ENCODE measurements around the gene LAMA5.

LAMA5 gene

DNA sequence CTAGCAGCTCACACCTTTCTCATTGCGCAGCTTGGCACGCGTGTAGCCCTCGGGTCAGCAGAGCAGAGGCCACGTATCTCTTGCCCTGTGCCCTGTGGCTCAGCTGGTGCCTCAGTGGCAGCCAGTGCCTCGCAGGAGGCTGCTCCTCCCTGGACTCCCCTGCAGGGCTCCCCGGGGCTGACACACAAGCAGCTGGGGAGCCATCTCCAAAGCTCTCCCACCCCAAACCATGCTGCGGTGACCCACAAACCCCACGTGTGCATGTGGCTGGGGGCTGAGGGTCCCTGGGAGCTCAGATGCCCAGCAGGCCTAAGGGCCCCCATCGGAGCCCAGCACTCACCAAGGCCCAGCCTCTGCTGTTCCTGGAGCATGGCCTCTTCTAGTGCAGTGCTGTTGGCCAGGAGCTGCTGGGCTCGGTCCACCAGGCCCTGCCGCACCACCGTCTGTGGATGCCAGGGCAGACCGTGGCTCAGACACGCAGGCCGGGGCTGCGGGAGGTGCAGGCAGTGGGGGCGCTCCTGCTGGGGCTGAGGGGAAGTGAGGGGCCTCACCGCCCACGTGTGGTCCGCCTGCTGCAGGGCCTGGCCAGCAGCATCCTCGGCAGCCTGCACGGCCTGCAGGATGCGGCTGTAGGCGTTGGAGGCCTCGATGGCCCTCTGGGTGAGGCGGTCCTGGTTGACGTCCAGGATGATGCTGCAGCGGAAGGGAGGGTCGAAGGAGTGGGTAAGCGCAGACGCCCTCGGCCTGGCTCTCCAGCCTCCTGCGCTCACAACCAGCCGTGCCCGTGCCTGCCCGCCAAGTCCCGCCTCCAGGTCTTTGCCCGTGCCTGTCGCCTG lies 50.6 kb downstream of the LAMA5 start:
- DNase-seq = peak in 3 of 56 donors; percentile 8 to 17 (median 11)

DNA sequence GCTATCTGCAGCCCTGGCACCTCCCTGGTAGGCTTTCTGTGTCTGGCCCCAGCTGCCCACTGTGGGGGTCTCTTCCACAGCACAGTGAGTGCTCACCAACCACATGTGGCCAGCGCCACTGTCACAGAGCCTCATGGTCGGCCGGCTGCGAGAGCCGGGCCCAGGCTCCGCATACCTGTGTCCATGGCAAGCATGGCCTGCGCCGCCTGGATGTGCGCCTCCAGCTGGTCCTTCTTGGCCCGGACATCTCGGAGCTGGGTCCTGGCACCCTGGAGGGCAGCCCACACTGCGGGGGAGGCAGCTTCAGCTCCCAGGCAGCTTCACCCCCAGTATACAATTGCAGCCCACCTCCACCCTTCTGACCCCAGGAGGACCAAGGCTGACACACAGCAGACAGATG lies 51.3 kb downstream of the LAMA5 start:
- DNase-seq = no peak

DNA sequence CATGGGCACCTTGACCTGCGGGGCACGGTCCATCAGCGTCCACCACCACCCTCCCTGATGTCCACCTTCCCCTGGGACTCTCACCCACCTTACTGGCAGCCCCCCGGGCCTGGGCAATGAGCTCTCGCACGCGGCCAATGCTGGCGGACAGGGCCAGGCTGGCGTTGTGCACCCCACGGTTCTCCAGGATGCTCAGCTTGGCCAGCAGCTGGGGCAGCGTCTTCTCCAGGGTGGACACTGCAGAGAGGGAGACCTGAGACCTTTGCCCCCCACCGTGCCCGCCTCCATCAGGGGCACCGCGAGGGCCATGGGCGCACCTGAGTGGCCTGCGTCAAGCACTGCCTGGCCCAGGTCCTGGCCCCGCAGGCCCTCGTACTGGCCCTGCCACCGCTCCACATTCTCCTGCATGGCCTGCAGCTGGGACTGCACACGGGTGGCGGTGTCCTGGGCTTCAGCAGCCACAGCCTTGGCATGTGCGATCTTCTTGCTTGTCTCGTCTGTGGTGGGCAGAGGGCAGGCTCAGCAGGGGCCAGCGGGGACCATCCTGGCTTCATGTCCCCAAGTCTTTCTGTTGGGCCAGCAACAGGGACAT lies 52.3 kb downstream of the LAMA5 start:
- DNase-seq = no peak

DNA sequence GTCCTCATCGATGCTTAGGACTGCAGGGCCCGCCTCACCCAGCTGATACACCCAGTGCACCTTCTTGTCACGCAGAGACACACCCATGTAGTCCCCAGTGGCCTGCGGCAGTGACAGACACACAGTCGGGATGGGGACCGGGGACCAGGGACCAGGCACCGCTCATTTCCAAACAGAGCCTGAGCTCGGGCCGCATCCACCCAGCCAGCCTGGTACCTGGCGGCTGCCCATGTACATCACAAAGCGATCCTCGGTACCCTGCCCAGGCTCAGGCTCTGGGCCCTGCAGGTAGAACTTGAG lies 52.8 kb downstream of the LAMA5 start:
- no peak for DNase-seq

DNA sequence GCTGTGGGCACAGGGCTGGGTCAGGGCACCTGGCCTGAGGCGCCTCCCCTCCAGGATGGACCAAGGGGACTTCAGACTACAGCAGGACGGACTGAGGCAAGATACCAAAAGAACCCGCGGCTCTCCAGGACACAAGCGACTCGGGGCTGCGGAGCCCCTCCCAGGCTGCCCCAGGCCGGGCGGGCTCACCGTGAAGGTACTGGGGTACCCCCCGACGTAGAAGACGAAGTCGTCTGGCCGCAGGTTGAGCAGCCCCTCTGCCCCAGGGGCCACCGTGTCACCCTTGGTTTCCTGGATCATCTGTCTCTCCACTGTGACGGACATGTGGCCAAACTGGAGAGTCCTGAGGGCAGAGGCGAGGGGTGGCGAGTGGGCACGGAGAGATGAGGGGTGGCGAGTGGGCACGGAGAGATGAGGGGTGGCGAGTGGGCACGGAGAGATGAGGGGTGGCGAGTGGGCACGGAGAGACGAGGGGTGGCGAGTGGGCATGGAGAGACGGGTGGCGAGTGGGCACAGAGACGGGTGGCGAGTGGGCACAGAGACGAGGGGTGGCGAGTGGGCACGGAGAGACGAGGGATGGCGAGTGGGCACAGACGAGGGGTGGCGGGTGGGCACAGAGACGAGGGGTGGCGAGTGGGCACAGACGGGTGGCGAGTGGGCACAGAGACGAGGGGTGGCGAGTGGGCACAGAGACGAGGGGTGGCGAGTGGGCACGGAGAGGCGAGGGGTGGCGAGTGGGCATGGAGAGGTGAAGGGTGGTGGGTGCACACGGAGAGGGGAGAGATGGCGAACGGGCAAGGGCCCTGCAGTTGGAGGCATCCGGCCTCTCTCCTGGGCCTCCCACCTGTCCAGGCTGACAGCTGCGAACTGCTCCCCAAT lies 53.4 kb downstream of the LAMA5 start:
- no peak for DNase-seq

DNA sequence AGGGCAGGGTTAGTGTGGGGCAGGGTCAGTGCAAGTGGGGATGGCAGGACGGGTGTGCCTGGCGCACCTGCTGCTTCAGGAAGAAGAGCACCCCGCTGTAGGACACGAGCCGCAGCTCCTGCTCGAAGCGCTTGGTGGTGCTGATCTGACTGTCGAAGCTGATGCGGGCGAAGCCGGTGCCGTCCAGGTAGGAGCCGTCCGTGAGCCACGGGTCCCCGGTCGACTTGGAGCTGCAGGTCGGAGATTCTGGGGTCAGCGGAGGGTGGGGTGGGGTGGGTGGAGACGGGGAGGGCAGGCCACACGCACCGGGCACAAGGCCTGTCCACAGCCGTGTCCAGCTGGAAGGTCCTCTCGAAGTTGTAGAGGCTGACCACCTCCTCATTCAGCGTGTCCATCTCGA lies 54.1 kb downstream of the LAMA5 start:
- no peak for DNase-seq

DNA sequence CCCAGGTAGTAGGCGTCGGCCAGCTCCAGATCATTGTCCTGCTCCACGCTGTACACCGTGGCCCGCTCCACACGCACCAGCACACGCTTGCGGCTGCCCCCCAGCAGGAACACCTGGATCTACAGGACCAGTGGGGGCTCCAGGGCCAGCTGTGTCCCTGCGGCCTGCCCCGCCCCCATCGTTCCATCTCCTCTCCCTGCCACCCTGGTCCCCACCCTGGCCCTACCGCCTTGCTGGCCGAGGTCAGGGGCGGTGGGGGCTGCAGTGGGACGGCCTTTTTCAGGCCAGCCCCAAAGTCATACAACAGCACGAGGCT lies 54.5 kb downstream of the LAMA5 start:
- no peak for DNase-seq

DNA sequence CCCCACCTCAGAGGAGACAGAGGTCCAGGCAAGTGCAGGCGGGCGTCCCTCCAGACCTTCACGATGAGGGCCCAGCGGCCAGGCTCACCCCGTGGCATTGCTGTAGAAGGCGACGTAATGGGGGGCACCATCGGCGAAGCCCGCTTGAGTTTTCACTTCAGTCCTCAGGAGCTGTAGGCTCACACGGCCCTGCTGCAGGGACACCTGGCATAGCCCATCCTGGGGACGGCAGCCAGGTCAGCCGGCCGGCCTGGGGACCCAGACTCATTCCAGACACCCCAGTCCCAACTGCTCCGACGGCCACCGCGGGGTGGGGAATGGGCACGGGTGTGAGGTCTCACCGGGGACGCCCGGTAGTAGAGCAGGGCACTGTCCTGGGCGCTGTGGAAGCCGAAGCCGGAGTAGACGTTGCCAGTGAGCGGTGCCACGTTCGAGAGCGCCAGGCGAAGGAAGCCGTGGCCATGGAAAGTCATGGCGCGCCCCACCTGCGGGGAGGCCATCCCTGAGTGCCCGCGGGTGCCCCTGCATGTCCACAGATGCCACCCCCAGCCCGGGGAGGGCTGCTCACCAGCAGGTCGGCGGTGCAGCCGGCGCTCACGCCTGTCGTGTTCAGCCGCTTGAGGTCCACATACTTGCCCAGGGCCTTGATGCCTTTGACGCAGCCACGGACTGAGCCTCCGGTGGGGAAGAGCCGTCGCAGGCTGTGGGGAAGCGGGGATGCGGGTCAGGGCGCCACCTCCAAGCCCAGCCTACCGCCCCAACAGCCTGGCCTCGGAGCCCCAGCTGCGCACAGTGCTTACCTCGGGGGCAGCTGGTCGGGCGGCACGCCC lies 55.1 kb downstream of the LAMA5 start:
- DNase-seq = no peak

DNA sequence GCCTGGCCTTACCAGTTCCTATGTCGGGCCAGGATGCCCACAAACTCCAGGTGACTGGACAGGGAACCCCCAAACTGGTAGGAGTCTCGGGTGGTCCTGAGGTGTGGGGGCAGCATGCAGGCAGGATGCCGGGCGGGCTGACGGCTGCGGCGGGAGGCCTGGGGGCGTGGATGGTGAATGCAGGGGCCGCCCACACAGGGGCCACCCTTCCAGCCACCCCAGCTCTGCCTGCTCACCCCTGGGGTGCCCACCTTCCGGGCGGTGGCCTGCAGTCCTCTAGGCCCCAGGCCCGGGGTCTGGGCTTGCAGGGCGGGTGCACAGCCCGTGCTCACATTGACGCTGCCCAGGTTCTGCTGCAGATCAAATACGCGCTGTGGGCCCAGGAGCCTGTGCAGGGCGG lies 56.0 kb downstream of the LAMA5 start:
- DNase-seq = no peak

DNA sequence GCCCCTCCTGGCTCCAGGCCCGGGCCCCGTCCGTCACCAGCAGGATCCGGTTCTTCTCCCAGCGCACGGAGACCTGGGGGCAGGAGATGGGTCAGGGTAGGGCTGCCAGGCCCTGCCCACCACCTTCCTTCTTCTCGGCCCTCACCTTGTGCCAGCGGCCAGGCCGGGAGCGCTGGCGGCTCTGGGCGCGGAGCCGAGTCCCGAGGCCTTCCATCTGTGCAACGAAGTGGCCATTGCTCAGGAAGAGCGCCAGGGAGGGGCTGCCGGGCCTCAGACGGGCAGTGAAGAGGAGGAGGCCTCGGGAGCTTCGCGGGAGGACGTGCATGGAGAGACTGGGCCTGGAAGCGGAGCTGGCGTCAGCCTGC lies 56.4 kb downstream of the LAMA5 start:
- no peak for DNase-seq

DNA sequence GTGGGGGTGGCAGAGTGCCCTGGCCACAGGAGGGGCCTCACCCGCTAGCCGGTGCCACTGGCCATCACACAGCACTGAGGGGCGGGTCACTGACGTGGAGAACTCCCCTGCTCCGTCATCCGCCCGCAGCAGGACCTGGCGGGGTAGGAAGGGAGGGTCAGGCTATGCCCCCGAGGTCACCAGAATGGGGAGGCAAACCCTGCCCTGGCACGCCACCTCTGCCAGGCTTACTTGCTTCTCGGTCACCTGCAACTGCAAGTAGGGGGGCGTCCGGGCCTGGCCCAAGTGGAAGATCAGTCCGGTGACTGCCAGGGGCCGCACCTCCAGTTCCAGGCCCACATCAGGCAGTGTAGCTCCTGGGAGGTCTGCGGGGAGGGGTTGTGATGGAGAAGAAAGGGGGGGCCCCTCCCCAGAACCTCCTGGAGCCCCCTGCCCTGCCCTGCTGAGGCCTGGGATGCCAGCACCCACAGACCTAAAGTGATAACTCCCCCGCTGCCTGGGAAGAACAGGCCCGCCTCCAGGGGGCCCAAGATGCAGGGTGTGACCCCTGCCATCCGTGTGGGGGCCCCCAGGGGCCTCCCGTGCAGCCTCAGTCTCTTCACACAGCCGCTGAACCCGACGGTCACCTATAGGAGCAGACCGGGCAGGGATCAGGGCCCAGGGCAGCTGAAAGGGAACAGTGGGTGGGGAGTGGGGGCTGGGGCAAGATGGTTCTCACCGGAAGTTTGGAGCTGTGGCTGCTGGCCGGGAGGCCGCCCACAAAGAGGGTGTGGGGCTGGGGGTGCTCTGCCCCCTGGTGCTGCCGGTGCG lies 57.0 kb downstream of the LAMA5 start:
- DNase-seq = no peak

DNA sequence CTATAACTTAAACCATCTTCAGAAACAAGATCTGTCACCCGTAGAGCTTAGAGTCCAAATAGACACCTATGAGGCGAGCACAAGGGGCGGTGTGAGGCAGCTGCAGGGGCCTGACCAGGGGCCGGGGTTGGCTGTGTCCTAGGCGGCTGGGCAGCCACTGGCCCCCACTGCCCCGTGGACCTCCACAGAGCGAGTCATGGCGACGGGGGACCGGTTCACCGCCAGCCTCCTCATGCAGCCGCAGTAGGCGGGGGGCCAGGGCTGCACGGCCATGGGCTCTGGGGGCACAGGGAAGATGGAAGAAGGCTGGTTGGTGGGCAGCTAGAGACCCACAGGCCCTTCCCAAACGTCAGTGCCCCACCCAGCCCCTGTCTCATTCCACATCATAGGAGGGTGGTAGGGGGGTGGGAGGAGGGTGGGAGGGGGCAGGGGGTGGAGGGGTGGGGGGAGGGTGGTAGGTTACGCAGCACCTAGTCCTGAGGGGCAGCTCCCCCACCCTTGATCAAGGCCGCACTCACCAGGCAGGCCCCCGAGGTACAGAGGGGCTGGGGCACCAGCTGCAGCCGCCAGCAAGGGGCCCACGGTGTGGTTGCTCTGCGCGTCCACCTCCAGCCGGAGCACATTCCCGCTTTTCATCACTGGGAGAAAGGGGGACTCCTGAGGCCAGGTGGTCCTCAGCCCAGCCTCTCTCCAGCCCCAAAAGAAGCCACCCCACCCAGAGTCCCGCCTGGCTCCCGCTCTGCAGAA lies 57.7 kb downstream of the LAMA5 start:
- DNase-seq = no peak

DNA sequence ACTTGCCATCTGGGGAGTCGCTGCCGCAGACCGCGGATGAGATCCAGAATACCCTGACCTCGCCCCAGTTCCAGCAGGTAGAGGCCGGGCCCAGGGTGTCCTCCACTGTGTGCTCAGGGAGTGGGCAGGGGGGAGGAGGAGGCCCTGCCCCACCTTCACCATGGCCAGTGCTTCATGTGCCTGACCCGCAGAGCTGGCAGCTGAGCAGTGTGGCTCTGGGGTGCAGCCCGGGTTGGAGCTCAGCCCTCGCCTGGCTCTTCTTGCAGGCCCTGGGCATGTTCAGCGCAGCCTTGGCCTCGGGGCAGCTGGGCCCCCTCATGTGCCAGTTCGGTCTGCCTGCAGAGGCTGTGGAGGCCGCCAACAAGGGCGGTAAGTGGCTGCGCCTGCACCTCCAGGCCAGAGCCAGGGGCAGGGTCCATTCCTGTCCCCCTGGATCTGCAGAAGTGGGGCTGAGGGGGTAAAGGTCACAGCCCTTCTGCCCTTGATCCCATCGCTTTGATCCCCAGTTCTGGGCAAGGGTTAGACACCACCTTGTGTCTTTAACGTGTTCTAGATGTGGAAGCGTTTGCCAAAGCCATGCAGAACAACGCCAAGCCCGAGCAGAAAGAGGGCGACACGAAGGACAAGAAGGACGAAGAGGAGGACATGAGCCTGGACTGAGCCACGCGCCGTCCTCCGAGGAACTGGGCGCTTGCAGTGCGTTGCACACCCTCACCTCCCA lies 58.9 kb downstream of the LAMA5 start:
- DNase-seq = peak in 19 of 56 donors; percentile 18 to 68 (median 36)

DNA sequence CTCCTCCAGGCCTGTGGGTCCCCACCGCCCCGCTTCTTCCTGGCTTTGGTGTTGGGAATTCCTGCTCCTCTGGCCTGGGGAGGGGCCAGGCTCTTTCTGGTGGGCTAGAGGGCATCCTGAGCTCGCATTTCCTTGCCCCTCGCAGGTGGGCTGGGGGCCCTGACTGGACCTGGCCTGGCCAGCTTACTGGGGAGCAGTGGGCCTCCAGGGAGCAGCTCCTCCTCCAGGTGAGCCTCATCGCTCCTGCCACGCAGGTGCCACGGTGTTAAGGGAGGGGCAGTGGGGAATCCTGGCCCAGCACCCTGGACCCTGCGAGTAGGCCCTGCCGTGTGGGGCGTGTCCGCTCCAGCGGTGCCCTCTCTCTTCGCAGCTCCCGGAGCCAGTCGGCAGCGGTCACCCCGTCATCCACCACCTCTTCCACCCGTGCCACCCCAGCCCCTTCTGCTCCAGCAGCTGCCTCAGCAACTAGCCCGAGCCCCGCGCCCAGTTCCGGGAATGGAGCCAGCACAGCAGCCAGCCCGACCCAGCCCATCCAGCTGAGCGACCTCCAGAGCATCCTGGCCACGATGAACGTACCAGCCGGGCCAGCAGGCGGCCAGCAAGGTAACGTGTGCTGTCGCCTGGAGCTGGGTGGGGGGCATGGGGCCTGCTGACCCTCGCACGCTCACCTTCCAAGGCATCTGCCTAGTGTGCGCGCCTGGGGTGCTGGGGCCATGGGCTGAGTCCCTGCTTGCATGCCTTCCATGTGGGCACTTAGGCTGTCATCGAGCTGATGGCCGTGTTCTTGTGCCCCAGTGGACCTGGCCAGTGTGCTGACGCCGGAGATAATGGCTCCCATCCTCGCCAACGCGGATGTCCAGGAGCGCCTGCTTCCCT lies 59.6 kb downstream of the LAMA5 start:
- no peak for DNase-seq

DNA sequence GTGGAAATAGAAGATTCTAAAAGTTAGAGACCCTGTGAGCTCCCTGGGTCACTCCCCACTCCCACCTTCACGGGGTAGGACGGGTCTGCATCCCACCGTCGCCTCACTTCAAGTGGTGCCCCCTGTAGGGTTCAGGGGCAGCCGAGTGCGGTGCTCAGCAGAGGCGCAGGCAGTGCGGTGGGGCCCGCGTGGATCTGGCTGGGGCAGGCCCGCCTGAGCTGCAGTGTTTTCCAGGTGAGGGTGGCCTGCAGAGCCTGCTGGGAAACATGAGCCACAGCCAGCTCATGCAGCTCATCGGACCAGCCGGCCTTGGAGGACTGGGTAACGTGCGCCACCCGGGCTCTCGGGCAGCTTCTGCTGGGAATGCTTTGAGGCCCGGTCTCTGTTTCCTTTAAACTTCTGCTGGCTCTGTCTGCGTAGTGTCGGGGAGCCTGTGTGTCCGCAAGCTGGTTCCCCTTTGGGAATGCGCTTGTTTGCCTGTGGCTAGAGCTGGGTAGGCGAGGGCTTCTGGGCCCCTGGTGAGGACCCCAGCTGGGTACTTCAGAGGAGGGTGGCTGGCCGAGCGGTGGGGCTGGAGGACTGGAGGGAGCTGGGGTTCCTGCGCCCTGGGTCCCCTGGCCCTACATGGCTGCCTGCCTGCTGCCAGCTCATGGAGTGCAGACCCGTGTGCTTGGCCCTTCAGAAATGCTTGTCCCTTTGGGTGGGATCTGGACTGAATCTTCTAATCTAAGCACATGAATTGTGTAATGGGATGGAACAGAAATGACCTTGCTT lies 60.5 kb downstream of the LAMA5 start:
- DNase-seq = no peak

DNA sequence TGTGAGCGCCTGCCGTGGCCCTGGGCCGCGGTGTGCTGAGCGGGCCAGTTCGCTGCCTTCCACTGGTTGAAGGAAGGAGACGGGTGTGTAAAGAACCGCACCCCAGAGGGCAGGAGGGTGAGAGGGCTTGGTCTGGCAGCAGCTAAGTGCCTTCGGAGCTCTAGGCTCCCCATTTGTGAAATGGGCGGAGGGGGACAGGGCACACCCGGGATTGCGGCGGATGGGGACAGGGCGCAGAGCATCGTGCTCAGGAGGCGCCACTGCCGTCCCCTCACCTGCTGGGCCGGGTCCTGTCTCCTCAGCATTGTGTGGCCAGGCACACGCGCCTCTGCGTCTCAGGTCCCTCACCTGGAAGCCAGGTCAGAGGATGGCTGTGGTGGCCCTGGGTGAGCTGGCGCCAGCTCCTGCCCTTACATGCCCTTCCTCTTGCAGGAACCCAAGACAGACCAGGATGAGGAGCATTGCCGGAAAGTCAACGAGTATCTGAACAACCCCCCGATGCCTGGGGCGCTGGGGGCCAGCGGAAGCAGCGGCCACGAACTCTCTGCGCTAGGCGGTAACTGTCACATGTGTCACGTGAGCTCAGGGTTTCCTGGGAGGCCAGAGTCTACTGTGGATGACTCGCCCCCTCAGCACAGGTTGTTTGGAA lies 61.2 kb downstream of the LAMA5 start:
- DNase-seq = no peak

DNA sequence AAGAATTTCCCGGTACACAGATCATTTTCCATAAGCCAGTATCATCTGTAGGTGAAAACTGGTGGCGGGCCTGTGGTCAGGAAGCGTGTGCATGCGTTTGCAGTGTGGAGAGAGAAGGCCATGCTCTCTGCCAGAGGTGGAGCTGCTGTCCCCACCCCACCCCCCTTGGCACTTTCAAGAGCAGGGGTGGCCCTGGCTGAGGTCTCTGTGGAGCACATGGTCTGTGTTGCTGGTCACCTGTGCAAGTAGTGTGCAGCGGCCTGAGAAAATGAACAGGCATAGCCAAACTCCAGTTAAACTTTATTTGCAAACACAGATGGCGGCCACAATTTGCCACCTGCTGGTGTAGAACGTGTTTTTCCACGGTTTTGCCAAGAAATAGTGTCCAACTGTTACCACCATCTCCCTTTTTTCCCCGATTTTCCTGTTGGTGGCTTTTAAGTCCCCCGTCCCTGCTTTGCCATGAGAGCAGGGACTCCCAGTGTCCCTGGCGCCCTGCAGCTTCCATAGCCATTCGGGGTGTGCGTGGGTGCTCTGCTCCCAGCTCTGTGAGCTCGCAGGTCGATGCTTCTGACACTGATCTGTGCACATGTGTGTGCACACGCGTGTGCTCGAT lies 61.9 kb downstream of the LAMA5 start:
- no peak for DNase-seq

All from amygdala (tissue), 56 donors.